Gastroesophageal sphincter (tissue), 3 donors: ENCODE measurements around the gene AP3S1.

Experiments used
- POLR2A ChIP-seq, 2 donors: fragments of 450-650 bp; IDR thresholded peaks; one replicate each; pipeline ENCODE4 v1.6.1; 2017; ENCODE audit warnings: antibody characterized with exemption in 2 of 2, mild to moderate bottlenecking in 2 of 2, moderate library complexity in 1 of 2
- TF ChIP-seq, protein P1 (sequence below), 4 experiments: fragments of 200-600 bp in 2 of 4; fragments of 450-650 bp in 2 of 4; sonication (generic) in 1 of 4; IDR thresholded peaks; one replicate each; pipeline ENCODE4 v1.5.1; 2017 to 2019; ENCODE audit warnings: antibody characterized with exemption in 4 of 4, mild to moderate bottlenecking in 2 of 4, moderate library complexity in 2 of 4

DNA sequence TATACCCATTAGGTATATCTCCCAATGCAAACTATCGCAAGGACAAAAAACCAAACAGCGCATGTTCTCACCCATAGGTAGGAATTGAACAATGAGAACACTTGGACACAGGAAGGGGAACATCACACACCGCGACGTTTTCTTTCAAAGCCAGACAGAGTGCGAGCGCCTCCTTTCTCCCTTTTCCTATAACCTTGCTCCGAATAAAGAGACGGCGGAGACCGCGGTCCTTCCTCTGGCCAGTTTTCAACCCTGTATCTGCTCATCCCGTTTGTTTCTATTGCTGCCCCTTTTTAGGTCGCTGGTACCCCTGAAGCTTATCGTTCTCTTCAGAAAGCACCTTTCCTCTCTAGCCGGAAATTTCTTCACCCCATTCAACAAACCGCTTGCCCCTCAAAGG is 121.8 kb downstream of the AP3S1 start:
- no peak for TF ChIP-seq POLR2A (IDR thresholded peaks at IDR 0.05)
- TF ChIP-seq, protein P1, sequence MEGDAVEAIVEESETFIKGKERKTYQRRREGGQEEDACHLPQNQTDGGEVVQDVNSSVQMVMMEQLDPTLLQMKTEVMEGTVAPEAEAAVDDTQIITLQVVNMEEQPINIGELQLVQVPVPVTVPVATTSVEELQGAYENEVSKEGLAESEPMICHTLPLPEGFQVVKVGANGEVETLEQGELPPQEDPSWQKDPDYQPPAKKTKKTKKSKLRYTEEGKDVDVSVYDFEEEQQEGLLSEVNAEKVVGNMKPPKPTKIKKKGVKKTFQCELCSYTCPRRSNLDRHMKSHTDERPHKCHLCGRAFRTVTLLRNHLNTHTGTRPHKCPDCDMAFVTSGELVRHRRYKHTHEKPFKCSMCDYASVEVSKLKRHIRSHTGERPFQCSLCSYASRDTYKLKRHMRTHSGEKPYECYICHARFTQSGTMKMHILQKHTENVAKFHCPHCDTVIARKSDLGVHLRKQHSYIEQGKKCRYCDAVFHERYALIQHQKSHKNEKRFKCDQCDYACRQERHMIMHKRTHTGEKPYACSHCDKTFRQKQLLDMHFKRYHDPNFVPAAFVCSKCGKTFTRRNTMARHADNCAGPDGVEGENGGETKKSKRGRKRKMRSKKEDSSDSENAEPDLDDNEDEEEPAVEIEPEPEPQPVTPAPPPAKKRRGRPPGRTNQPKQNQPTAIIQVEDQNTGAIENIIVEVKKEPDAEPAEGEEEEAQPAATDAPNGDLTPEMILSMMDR (IDR thresholded peaks at IDR 0.05), result peak in 1 of 4 experiments; percentile 9
